ENCODE results near the gene RPP25L.

The RPP25L gene

GRCh38 chr9:34587271-34587670, 24.6 kb downstream of the RPP25L start:
- no peak for DNase-seq

GRCh38 chr9:34585946-34586669, 25.8 kb downstream of the RPP25L start:
- no peak for DNase-seq

DNA sequence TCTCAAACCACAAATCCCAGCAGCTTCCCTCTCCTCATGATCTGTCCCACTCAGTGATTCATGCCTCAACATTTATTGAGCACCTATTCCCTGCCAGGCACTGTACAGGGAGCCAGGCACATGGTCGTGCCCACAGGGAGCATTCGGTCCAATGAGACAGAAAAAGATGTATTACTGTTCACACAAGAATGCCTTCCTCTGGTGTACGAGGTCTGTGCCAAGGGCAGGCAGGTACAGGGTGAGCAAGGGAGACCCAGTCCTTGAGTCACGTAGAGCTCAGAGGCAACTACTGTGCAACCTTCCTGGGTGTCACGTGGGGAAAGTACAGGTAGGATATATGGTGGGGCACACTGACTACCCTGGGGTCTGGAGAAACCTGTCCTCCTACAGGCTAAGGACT, 26.9 kb downstream of the RPP25L start:
- DNase-seq: no peak

DNA sequence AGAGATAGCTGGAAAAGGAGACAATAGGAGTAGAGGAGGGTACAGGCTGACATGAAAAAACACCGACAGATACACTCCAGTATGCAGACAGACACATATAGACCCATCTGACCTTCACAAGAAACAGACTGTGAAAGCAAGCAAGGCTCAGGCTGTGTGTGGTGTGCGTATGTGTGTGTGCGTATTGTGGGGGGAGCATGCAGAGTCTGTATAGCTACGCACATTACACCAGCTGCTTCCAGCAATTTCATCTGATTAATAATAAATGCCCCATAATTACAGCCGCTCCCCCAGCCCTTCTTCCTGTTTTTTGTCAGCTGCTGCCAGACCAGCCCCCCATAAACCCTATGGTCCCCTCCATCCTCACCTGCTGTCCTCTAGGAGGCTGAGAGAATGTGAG, 29.1 kb downstream of the RPP25L start:
- DNase-seq: no peak

- DNase-seq: no peak
Measured at GRCh38 chr9:34581318-34581717, 30.6 kb downstream of the RPP25L start.

DNA sequence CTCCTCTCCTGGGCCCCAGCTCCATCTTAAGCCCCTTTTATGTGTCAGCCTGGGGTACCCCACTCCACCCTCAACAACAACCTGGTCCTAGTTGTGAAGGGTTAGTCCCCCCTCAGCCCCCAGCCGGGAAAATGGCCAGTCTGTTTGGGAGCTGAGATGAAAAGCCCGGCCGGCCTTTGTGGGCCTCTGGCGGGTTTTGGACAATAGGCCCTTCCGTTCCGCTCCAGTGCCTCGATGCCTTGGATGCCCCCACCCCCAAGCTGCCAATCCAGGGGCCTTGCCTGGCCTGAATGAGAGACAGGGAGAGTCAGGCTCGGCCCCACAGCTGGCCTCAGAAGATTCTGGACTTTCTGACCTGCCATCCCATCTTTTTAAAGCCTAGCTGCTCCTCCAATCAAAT, 31.5 kb downstream of the RPP25L start:
- peak in 18 of 56 donors; percentile 13 to 56 (median 31) for DNase-seq

- DNase-seq: peak in 2 of 56 donors; percentile 3 to 15
Measured at GRCh38 chr9:34579808-34580163, 32.1 kb downstream of the RPP25L start.

GRCh38 chr9:34579104-34579807, 32.6 kb downstream of the RPP25L start:
- peak in 10 of 56 donors; percentile 12 to 36 (median 20) for DNase-seq

DNA sequence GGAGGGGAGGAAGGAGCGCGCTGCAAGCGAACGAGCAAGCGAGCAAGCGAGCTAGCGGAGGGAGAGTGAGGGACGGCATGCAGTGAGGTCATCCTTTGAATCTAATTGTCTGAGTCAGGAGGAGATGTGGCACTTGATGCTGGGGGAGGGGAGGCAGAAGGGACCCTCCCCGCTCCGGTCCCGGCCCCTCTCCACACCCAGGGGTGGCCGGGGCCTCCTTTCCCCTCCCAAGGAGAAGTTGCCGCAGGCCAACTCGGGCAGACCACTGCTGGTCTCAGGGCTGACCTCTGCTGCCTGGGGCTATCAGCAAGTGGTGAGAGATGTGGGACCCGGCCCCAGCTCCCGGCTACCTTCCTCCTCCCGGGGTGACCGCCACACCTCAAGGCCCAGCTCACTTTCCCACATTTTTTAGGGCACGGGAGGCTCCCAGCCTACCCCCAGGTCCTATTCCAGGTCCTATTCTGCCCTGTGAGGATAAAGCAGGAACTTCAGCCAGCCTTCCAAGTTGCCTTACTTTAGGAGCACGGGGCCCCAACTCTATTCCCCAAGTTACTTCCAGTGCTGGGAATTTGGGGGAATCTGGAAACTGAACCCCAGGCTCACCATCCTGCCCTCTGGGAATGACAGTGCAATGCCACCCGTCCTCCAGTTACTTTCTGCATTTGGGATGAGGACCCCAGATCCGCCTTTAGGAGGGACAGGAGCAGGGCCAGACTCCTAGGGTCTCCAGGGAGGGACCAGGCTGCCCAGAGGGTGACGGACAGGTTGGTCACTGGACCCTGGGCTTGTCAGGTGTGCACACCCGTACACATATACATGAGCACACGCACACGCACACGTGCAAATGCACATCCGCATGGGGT, 33.4 kb downstream of the RPP25L start:
- DNase-seq: peak in 7 of 56 donors; percentile 7 to 36 (median 23)

DNA sequence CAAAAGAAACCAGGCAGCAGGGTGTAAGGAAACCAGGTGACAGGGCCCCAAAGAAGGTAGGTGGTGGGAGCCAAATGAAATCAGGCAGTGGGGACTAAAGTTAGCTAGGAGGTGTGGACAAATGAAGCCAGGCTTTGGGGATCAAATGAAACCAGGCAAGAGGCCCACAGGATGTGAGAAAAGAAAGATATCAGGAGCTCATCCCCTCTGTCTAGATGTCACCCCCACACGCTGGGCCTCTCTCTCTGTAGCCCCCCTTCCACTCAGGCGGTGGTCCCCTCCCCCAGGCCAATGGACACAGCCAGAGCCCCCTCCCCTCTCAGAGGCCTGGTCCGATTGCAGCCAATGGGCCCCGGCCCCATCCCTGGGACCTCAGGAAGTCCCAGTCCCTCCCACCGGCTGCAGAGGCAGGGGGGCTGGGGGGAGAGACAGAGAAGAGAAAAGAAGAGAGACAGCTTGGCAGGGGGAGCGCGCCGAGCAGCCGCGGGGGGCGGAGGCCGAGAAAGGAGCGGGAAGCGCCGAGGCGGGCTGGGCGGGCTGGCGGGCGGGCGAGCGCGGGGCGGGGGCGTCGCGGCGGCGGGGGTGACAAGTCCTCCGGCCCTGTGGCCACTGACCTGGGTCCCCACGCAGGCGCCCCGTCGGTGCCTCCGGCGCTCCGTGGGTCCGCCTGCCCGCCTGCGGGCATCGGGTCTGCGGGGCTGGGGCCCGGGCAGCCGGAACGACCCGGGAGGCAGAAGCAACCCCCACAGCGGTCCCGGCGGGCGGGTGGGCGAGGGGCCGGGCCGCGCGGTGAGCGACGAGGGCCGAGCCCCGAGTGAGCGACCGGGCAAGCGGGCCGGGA, 34.3 kb downstream of the RPP25L start:
- DNase-seq: peak in 12 of 56 donors; percentile 16 to 63 (median 32)

- no peak for DNase-seq
Measured at GRCh38 chr9:34576597-34577399, 35.1 kb downstream of the RPP25L start.

GRCh38 chr9:34575862-34576596, 35.9 kb downstream of the RPP25L start:
- no peak for DNase-seq

- DNase-seq: no peak
Measured at GRCh38 chr9:34575241-34575640, 36.7 kb downstream of the RPP25L start.

GRCh38 chr9:34574571-34574970, 37.3 kb downstream of the RPP25L start:
- no peak for DNase-seq

GRCh38 chr9:34573599-34574325, 38.1 kb downstream of the RPP25L start:
- no peak for DNase-seq

- DNase-seq: no peak
Measured at GRCh38 chr9:34572628-34573027, 39.3 kb downstream of the RPP25L start.

DNA sequence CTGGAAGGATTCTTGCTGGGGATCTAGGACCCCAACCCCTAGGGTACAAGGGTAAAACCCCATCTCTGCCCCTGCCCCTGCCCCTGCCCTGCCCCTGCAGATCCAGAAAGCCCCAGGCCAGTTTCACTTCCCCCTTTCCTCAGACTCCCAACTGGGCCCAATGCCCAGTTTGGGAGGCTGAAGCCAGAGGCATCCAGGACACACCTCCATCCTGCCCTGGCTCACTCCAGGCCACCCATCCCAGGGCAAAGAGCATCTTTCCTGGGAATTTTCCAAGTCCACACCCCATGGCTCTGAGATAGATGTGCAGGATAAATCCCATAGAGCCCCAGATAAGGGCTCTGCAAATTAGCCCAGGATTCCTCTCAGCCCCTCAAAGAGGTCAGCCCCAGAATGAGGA, 39.8 kb downstream of the RPP25L start:
- DNase-seq: no peak

GRCh38 chr9:34571481-34571810, 40.5 kb downstream of the RPP25L start:
- peak in 3 of 56 donors; percentile 18 to 29 (median 29) for DNase-seq

Measured in amygdala (tissue), 56 donors.